ENCODE data around the gene XRRA1.

Gene XRRA1

GRCh38 chr11:74984730-74985129, 35.8 kb upstream of the XRRA1 start:
- no peak for DNase-seq (ENCODE audit: low spot score)
- TF ChIP-seq CTCF (IDR thresholded peaks at IDR 0.05; ENCODE audit: borderline replicate concordance, control extremely low read depth, extremely low read depth, insufficient read depth, missing control alignments), result no peak
- in situ Hi-C loops (cut with MboI; ENCODE audit: low sequenced_read_pairs, unreplicated experiment), result no loop called here

GRCh38 chr11:74984070-74984469, 35.2 kb upstream of the XRRA1 start:
- in situ Hi-C loops (cut with MboI; ENCODE audit: low sequenced_read_pairs, unreplicated experiment), result no loop called here
- no peak for TF ChIP-seq CTCF (IDR thresholded peaks at IDR 0.05; ENCODE audit: borderline replicate concordance, control extremely low read depth, extremely low read depth, insufficient read depth, missing control alignments)
- no peak for DNase-seq (ENCODE audit: low spot score)

- no peak for TF ChIP-seq CTCF (IDR thresholded peaks at IDR 0.05; ENCODE audit: borderline replicate concordance, control extremely low read depth, extremely low read depth, insufficient read depth, missing control alignments)
- in situ Hi-C loops (cut with MboI; ENCODE audit: low sequenced_read_pairs, unreplicated experiment), result no loop called here
- no peak for DNase-seq (ENCODE audit: low spot score)
These were observed 33.0 kb upstream of the XRRA1 start for GRCh38 chr11:74981888-74982287.

- in situ Hi-C loops (cut with MboI; ENCODE audit: low sequenced_read_pairs, unreplicated experiment), result no loop called here
- TF ChIP-seq CTCF (IDR thresholded peaks at IDR 0.05; ENCODE audit: borderline replicate concordance, control extremely low read depth, extremely low read depth, insufficient read depth, missing control alignments), result no peak
These were observed 31.7 kb upstream of the XRRA1 start for GRCh38 chr11:74980634-74981033.

GRCh38 chr11:74978041-74978440, 29.1 kb upstream of the XRRA1 start:
- DNase-seq (ENCODE audit: low spot score), result no peak
- in situ Hi-C loops (cut with MboI; ENCODE audit: low sequenced_read_pairs, unreplicated experiment), result no loop called here
- no peak for TF ChIP-seq CTCF (IDR thresholded peaks at IDR 0.05; ENCODE audit: borderline replicate concordance, control extremely low read depth, extremely low read depth, insufficient read depth, missing control alignments)

More at GRCh38 chr11:74980634-74981033, 31.7 kb upstream of the XRRA1 start:
- no peak for DNase-seq (ENCODE audit: low spot score)

- TF ChIP-seq CTCF (IDR thresholded peaks at IDR 0.05; ENCODE audit: borderline replicate concordance, control extremely low read depth, extremely low read depth, insufficient read depth, missing control alignments), result no peak
- DNase-seq (ENCODE audit: low spot score), result no peak
- in situ Hi-C loops (cut with MboI; ENCODE audit: low sequenced_read_pairs, unreplicated experiment), result no loop called here
These were observed 22.5 kb upstream of the XRRA1 start for GRCh38 chr11:74971424-74971823.
